Astrocyte (in vitro differentiated cells and primary cell): Measurements from ENCODE around the gene THOP1. TPM values are rescaled to one million over a fixed set of nuclear protein-coding genes. Genes with fewer than 3 reads are reported as not detected.

Experiments
- DNase-seq: peaks from one replicate; pipeline ENCODE4 v3.0.0-alpha.2; 2010; ENCODE audit warnings: low read depth
- FAIRE-seq: peaks from 2 replicates; lab custom pipeline; 2011; peaks lifted over from hg19 to GRCh38; lab: Jason Lieb, UNC
- H2AFZ ChIP-seq: 2 replicates; pipeline ENCODE4 v1.6.0; 2012; ENCODE audit warnings: low read depth, low read length, inconsistent platforms
- H3K27ac ChIP-seq: 2 replicates; pipeline ENCODE4 v1.5.1; 2011; ENCODE audit warnings: low read depth, low read length, inconsistent platforms
- H3K27me3 ChIP-seq: 2 replicates; pipeline ENCODE4 v1.6.0; 2011; ENCODE audit warnings: low read length, inconsistent platforms; ENCODE audit not compliant: insufficient read depth
- H3K36me3 ChIP-seq: 2 replicates; pipeline ENCODE4 v1.5.1; 2011; ENCODE audit warnings: low read length, inconsistent platforms; ENCODE audit not compliant: insufficient read depth
- H3K4me1 ChIP-seq: 2 replicates; pipeline ENCODE4 v1.5.1; 2011; ENCODE audit warnings: low read length, inconsistent platforms; ENCODE audit not compliant: insufficient read depth
- H3K4me2 ChIP-seq: 2 replicates; pipeline ENCODE4 v1.6.0; 2012; ENCODE audit warnings: low read length, inconsistent platforms
- H3K4me3 ChIP-seq: 2 replicates; pipeline ENCODE4 v1.5.1; 2011; ENCODE audit warnings: low read depth, mild to moderate bottlenecking, low read length, inconsistent platforms; ENCODE audit not compliant: insufficient read depth
- H3K79me2 ChIP-seq: 2 replicates; pipeline ENCODE4 v1.6.0; 2012; ENCODE audit warnings: mild to moderate bottlenecking, low read length, inconsistent platforms; ENCODE audit not compliant: insufficient read depth
- H3K9ac ChIP-seq: 2 replicates; pipeline ENCODE4 v1.6.0; 2012; ENCODE audit warnings: mild to moderate bottlenecking, low read length, inconsistent platforms
- H3K9me3 ChIP-seq: 2 replicates; pipeline ENCODE4 v1.5.1; 2012; ENCODE audit warnings: low read depth, mild to moderate bottlenecking, low read length, inconsistent platforms; ENCODE audit not compliant: insufficient read depth
- H4K20me1 ChIP-seq: 2 replicates; pipeline ENCODE4 v1.6.0; 2012; ENCODE audit warnings: low read length, inconsistent platforms; ENCODE audit not compliant: insufficient read depth
- H3K27ac Mint-ChIP-seq: one replicate; pipeline ENCODE4 v1.8.0; 2021; ENCODE audit warnings: mild to moderate bottlenecking, mixed read lengths; ENCODE audit not compliant: unreplicated experiment
- H3K27me3 Mint-ChIP-seq: one replicate; pipeline ENCODE4 v1.8.0; 2021; ENCODE audit warnings: low read depth, mixed read lengths; ENCODE audit not compliant: unreplicated experiment
- H3K36me3 Mint-ChIP-seq: one replicate; pipeline ENCODE4 v1.8.0; 2021; ENCODE audit warnings: low read depth, mixed read lengths; ENCODE audit not compliant: unreplicated experiment
- H3K4me1 Mint-ChIP-seq: one replicate; pipeline ENCODE4 v1.8.0; 2021; ENCODE audit warnings: low read depth, mixed read lengths; ENCODE audit not compliant: unreplicated experiment
- H3K4me3 Mint-ChIP-seq: one replicate; pipeline ENCODE4 v1.8.0; 2021; ENCODE audit warnings: mild to moderate bottlenecking, moderate library complexity, mixed read lengths; ENCODE audit not compliant: unreplicated experiment
- H3K9me3 Mint-ChIP-seq: one replicate; pipeline ENCODE4 v1.8.0; 2021; ENCODE audit warnings: mild to moderate bottlenecking, mixed read lengths; ENCODE audit not compliant: unreplicated experiment
- CTCF ChIP-seq: IDR thresholded peaks from 2 replicates; pipeline ENCODE4 v1.5.1; 2011; ENCODE audit warnings: low read depth, mild to moderate bottlenecking, inconsistent platforms, low read length, moderate library complexity; ENCODE audit not compliant: insufficient read depth
- EZH2 ChIP-seq: IDR thresholded peaks from 2 replicates; pipeline ENCODE4 v1.6.1; 2012; ENCODE audit warnings: mild to moderate bottlenecking, low read length, inconsistent platforms; ENCODE audit not compliant: insufficient read depth
- total RNA-seq: library from RNA; stranded (reverse); gene quantifications from 2 replicates; pipeline ENCODE4 v1.2.1, GENCODE V29; 2021

The THOP1 gene
- total RNA-seq, 1 donor from 2014 or later, result 73.4 TPM

GRCh38 chr19:2750808-2751437 is 34.4 kb upstream of the THOP1 start:
- Mint-ChIP-seq H3K9me3 (no peaks in the 10 kb centered on the region), H3K36me3 (no peaks in the 10 kb centered on the region), H3K27ac (no peak overlapping the region), H3K27me3 (peaks cover 8% of the 10 kb centered on the region), H3K4me1 (no peaks in the 10 kb centered on the region), H3K4me3 (no peak overlapping the region)
- H3K4me2 ChIP-seq, result no peak overlapping the region
- no peak for FAIRE-seq
- H3K79me2 ChIP-seq, result no peaks in the 10 kb centered on the region
- H3K9me3 ChIP-seq, result no peaks in the 10 kb centered on the region
- no peaks in the 10 kb centered on the region for H3K27me3 ChIP-seq
- no peak overlapping the region for H3K9ac ChIP-seq
- H3K27ac ChIP-seq, result no peak overlapping the region
- no peaks in the 10 kb centered on the region for H3K36me3 ChIP-seq
- no peaks in the 10 kb centered on the region for H3K4me1 ChIP-seq
- no peak for DNase-seq
- H4K20me1 ChIP-seq, result no peaks in the 10 kb centered on the region
- H3K4me3 ChIP-seq, result no peak overlapping the region
- no peak for TF ChIP-seq EZH2
- no peak for TF ChIP-seq CTCF
- H2AFZ ChIP-seq, result no peak overlapping the region

- H3K27me3 Mint-ChIP-seq, result peaks cover 4% of the 10 kb centered on the region
- Histone ChIP-seq H2AFZ (no peak overlapping the region), H3K27ac (no peak overlapping the region), H3K4me1 (no peaks in the 10 kb centered on the region), H3K36me3 (no peaks in the 10 kb centered on the region), H3K79me2 (no peaks in the 10 kb centered on the region), H3K9ac (no peak overlapping the region), H3K27me3 (no peaks in the 10 kb centered on the region), H3K9me3 (no peaks in the 10 kb centered on the region), H3K4me3 (no peak overlapping the region), H3K4me2 (no peak overlapping the region), H4K20me1 (no peaks in the 10 kb centered on the region)
- DNase-seq (no peak), FAIRE-seq (no peak)
- TF ChIP-seq EZH2 (no peak), CTCF (no peak)
- H3K36me3 Mint-ChIP-seq, result no peaks in the 10 kb centered on the region
- H3K4me1 Mint-ChIP-seq, result no peaks in the 10 kb centered on the region
- no peak overlapping the region for H3K4me3 Mint-ChIP-seq
- H3K27ac Mint-ChIP-seq, result no peak overlapping the region
- no peaks in the 10 kb centered on the region for H3K9me3 Mint-ChIP-seq
Observed at GRCh38 chr19:2751438-2751830, 33.9 kb upstream of the THOP1 start.

GRCh38 chr19:2754659-2755447 is 30.4 kb upstream of the THOP1 start:
- no peaks in the 10 kb centered on the region for H3K9me3 Mint-ChIP-seq
- Histone ChIP-seq H2AFZ (no peak overlapping the region), H3K4me1 (no peaks in the 10 kb centered on the region), H3K27ac (no peak overlapping the region), H3K4me3 (no peak overlapping the region), H3K27me3 (no peaks in the 10 kb centered on the region), H3K4me2 (no peak overlapping the region), H3K79me2 (no peaks in the 10 kb centered on the region), H4K20me1 (peaks cover 10% of the 10 kb centered on the region), H3K9ac (no peak overlapping the region), H3K9me3 (no peaks in the 10 kb centered on the region), H3K36me3 (peaks cover 6% of the 10 kb centered on the region)
- no peaks in the 10 kb centered on the region for H3K4me1 Mint-ChIP-seq
- no peak overlapping the region for H3K4me3 Mint-ChIP-seq
- TF ChIP-seq CTCF (no peak), EZH2 (no peak)
- no peak overlapping the region for H3K27ac Mint-ChIP-seq
- H3K27me3 Mint-ChIP-seq, result no peaks in the 10 kb centered on the region
- peaks cover 7% of the 10 kb centered on the region for H3K36me3 Mint-ChIP-seq
- no peak for DNase-seq
- no peak for FAIRE-seq
